Measurements from ENCODE around the gene PRRC2C.

The PRRC2C gene

GRCh38 chr1:171641076-171641864, 155.9 kb downstream of the PRRC2C start:
- no peak for DNase-seq

GRCh38 chr1:171642197-171642596, 156.9 kb downstream of the PRRC2C start:
- no peak for DNase-seq

Measured in EL (cell line).